HG02943 (cell line): ENCODE results near the gene EML4.
A peak's percentile ranks its signal among the peaks of the same experiment; 100 is the strongest.
"Not testable (repeated sequence)": the region's sequence is repeated elsewhere in the genome, so short reads cannot be mapped to it uniquely, and the experiment has no call there.

Source experiments
- ATAC-seq: cut with Tn5 transposase; IDR thresholded peaks from one replicate; pipeline ENCODE4 v1.9.1; 2021; ENCODE audit warnings: mild to moderate bottlenecking, low read depth, moderate library complexity; ENCODE audit not compliant: unreplicated experiment

Gene EML4

DNA sequence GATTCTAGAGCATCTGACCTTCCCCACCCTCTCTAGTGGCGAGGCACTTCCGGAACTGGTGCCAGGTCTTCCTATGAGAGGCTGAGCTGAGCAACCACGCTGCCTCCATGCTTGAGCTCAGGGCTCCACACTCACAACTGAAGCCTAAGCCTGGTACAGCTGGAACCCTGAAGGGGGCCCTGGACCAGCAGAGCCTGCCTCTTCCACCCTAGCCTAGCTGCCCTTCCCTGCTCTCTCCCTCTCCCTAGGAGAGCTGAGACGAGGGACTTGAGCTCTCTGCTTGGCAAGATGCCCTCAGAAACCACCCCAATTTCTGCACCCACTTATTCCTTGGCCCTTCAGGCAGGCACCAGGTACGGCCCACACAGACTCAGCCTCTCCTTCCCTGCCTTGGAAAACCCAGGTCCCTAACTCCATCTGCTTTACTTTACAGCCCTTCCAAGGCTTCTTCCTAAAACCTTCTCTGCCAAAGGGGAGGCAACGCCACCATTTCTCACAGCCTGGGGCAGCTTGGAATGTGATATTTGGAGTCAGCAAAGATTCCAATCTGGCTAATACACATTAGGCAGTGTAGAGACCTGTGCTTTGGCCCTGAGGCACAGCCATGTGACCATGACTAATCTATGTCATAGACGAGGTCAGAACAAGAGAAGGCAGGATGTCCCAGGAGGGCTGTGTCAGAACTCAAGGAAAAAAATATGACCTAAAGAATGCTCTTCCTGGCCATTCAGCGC lies 173.1 kb downstream of the EML4 start:
- no peak for ATAC-seq

DNA sequence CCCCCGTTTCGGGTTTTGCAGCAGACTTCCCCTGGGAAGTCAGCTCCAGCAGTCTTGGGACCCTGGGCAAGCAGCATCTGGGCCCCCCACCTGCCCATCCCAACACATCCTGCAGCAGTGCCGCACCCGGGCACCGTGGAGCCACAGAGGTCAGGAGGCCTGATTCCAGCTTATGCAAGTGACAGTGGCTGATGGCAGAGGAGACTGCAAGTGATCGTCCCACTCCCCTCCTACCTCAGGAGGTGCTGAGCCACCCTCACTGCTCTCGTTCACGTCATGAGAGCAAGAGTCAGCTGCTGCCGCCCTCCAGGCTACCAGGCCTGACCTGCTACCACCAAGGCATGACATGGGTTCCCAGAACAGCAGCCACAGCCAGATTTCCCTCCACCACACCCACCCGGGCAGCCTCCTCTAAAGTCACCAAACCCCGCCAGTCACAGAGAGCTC lies 173.7 kb downstream of the EML4 start:
- ATAC-seq: no peak

DNA sequence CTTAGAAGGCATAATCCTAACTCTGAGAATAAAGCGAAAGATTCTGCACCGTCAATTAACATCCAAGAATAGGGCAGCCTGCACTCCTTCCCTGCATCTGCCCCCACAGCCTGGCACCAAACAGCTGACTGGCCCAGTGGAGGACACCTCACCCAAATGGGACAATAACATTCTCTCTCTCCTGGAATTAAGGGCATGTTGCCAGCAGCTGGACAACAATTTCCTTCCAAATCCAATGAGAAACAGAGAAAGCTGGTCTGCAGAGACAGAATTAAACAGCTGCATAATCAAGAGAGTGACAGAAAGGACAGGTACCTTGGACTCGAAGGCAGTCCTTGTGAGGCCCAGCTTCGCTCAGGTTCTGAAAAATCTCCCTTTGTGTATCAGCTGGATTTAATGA lies 176.8 kb downstream of the EML4 start:
- no peak for ATAC-seq

DNA sequence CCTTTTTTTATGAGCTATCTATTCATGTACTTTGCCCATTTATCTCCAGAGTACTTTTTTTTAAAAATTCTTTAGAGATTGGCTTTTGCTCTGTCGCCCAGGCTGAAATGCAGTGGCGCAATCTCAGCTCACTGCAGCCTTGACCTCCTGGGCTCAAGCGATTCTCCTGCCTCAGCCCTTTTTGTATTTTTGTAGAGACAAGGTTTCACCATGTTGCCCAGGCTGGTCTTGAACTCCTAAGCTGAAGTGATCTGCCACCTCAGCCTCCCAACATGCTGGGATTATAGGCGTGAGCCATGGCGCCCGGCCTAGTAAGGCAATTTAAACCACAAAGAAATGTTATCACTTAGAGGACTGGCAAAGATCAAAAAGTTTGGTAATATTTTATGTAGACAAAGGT lies 177.7 kb downstream of the EML4 start:
- not testable (repeated sequence) for ATAC-seq

DNA sequence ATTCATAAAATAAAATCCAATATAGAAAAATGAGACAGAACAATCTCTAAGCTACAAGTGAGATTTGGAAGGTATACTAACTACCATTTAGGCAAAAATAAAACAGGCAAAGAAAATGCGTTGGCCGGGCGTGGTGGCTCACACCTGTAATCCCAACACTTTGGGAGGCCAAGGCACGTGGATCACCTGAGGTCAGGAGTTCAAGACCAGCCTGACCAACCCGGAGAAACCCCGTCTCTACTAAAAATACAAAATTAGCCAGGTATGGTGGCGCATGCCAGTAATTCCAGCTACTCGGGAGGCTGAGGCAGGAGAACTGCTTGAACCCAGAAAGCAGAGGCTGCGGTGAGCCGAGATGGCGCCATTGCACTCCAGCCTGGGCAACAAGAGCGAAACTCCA lies 178.4 kb downstream of the EML4 start:
- ATAC-seq: not testable (repeated sequence)

DNA sequence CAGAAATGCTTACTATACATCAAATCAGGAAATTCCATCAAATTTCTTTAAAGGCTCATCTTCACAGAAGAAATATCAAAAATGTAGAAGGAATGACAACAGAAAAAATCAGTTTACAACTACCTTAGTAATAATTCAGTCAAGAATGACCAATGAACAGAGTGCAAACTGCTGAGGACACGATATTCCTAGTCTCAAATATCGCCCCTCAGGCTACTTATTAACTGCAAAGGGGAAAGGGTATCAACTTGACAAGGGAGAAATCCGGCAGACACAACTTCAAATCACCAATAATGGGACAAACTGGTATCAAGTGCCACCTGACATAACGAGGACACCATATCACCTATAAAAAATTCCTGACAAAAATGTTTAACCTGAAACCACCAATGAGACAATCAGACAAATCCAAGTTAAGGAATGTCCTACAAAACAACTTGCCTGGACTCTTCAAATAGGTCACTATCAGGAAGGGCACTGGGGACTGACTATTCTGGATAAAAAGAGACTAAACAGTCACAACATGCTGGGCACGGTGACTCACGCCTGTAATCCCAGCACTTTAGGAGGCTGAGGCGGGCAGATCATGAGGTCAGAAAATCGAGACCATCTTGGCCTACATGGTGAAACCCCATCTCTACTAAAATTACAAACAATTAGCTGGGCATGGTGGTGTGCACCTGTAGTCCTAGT lies 179.1 kb downstream of the EML4 start:
- no peak for ATAC-seq

DNA sequence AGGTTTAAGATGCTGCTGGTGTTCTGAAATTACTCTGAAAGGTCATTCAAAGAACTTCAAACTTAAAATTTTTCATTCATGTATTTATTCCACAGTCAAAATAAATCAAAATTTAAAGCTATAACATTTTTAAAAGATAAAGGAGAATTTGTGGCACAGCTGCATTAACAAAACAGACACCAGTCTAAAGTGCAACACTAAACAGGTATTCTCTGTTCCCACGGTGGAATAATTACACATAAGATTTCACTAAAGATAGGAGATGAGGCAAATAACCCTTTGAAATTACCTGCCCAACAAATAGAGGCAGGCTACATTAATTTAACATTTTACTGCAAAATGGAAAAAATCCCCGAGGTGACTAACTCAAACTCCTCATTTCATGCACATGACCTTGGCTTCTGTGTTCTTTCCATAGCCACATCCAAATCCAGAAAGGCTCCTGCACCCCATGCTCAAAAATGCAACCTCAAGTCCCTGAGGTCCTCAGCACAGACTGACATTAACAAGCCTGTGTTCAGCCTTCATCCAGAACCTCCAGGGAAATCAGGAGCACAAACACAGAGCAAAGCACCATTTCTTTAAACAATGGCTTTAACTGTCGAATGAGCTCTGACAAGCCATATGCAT lies 181.4 kb downstream of the EML4 start:
- no peak for ATAC-seq

DNA sequence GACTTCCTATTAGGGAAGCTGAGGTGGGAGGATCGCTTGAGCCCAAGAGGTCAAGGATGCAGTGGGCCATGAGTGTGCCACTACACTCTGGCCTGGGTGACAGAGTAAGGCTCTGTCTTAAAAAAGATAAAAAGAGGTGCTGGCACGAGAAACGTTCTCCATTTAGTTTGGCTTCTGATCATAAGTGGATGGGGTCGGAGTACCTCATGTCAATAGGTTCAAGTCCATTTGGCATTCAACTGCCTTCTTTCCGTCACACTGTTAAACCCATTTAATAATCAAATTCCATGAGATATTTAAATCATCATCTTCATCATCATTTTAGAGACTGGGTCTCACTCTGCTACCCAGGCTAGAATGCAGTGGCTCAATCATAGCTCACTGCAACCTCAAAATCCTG lies 182.7 kb downstream of the EML4 start:
- no peak for ATAC-seq

DNA sequence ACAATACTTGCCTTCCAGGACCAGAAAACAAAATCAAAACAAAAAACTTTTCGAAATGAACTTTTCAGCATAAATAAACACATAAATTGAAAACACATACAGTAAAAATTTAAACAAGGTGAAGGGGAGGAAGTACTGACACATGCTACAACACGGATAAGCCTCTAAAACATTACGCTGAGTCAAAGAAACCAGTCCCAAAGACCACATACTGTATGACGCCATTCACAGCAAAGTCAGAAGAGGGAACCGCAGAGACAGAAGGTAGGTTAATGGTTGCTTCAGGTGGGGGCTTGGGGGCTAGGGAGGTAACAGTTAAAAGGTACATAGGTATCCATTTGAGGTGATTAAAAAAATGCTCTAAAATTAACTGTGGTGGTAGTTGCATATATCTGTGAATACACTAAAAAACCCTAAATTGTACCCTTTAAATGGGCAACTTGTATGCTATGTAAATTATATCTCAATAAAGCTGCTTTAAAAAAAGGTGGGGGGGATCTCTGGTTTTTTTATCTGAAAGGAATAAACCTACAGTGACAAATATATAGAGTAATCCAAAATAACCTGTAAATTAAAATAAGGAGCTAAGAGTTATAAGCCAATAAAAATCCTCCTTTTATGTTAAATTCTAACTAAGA lies 184.8 kb downstream of the EML4 start:
- no peak for ATAC-seq

DNA sequence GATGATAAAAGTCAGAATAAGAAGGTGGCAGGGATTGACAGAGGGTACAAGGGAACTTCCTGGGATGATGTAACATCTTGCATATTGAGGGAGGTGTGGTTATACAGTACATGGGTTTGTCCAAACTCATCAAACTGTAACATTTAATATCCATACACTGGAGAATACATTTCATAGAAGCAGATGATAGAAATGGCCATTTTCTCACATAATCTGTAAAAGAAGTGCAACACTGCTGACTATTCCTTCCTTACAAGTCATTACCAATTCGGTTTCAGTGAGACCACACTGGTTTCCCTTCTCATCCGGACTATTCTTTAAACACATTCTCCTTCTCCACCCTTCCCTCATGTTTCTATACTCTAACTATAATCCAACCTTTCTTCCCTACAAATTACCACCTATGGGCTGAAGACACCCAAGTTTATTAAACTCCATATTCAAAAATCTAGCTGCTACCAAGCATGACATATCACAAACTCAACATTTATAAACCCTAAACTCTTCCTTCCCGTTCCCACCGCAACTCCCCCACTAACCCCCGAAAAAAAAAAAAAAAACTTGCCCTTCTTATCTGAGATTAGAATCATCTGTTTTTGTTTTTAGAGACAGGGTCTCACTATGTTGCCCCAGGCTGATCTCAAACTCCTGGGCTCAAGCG lies 190.3 kb downstream of the EML4 start:
- ATAC-seq: no peak

DNA sequence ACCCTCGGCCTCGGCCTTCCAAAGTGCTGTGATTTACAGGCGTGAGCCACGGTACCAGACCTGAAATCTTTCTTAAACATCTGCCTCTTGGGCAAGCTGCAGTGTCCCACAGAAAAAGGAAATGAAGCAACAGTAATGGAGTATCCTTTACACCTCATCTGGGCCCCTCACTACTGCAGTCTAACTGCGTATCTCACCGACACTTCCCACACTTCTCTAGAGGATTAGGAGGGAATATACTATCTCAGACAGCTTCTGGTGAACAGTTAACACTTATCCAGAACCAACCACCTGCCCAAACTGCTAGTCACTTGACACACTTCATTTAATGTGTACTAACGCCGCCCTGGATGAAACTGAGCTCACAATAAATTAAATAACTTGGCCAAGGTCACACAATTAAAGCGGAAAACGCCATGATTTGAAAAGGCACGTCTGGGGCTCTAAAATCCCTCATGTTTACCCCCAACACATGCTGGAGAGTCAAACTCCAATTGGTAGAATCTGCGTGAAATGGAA lies 190.9 kb downstream of the EML4 start:
- ATAC-seq: no peak

DNA sequence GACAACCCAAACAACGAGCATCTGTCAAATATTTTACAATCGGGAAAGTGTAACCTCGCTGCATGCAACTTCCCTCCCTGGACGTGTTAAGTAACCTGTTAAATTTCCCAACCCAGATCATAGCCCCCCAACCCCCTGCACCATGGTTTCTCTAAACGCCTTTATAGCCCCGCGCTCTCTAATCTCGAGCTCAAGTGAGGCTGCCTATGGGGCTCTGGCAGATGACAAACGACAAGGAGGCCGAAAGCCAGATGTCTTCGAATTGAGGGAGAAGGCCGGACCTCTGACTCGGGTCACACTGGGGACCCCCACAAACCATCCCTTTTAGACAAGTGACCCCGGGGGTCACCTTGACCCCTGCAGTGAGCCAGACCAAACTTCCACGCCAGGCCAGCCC lies 191.3 kb downstream of the EML4 start:
- no peak for ATAC-seq

DNA sequence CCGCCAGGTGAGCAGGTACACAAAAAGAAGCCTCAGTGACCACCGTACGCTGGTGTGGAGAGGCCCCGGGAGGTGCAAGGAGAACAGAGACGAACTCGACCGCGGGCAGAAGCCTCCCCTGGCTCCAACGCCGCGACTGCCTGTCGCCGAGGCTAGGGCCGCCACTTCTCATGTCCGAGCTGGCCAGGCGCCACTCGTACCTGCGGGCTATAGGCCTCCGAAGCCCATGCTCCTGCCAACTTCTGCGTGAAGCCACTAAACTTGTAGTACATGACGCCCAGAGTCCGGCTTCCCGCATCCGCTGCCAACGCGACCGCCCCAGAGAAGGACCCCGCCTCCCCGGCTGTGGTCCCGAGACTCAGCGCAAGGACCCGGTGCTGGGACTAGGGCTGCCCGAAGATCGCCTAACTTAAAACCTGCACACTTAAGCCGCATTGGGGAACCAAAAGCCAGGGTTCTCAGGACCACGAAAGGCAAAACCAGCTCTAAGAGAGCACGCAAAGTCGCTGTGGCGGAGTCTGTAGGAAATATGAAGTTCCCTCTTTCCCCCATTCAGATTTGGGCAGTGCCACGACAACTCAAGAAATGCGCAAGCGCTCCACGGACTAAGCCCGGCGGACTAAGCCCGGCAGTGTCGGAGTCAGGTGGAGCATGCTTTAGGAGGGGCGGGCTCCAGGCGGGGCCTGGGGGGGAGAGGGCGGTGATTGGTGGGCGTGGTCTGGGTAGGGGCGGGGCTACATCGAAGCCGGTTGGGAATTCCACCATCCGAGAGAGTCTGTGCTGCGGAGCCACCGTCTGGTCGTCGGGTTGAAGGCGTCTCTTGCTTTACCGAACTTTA lies 192.0 kb downstream of the EML4 start, which contains the start of gene COX7A2L:
Gene COX7A2L, minus strand, starts transcription at position 328 of the 838 bp plus-strand sequence. Its CDS starts 56 bp downstream, at position 272.
- ATAC-seq: peak; percentile 93

DNA sequence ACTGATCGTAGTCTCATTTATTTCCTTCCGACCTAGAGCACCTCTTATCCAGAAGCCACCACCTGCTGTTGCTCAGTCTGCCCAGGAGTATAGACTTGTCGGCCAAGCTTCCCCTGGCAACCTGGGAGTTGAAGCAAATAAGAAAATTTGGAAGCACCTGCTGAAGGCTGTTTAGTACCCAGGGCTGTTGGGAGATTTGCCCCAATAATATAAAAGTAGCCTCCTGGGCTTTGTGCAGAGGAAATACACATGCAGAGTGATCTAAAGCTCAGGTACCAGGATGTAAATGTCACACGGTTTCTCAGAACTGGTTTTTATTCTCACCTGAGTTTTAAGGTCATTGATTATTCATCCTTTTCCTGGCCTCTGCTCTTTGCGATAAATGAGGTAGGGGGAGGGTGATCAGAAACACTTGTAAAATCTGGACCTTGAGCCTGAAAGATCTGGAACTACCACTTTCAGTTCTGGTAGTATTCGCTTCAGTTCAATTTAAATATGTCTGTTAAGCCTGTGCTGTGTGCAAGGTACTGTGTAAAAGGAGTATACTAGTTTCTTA lies 192.7 kb downstream of the EML4 start:
- ATAC-seq: no peak

DNA sequence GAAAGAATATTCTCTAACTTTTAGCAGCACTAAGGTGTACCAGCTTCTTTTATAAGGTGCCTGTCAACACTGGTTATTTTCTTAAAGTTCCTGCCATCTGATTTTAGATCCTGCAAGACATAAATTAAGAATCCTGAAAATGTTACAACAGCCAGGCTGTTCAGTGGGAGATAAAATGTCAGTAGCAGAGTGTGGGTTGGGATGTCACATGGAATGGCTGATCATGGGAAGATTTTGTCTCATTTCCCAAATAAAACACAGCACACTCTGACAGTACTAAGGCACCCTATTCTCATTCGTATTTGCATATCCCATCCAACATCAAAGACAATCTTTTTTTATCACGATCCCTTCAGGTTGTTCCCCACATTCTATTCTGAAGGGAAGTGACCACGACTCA lies 194.3 kb downstream of the EML4 start:
- ATAC-seq: no peak

DNA sequence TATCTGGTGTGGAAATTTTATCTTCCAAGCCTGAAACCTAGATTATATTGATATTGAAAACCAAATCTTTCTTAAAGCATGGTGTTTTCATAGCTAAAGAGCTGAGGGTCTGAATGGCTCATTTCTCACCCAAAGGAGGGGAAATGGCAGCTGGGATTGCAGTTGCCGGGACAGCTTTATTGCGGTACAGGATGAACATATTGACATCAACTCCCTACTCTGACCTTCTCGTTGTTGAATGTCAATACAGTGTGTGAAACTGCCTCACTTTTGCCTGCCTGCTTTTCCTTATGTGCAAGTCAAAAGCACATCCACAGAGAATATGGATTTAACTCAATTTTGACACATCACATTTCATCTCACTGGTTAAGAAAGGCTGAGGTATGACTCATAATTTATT lies 195.5 kb downstream of the EML4 start:
- ATAC-seq: no peak

DNA sequence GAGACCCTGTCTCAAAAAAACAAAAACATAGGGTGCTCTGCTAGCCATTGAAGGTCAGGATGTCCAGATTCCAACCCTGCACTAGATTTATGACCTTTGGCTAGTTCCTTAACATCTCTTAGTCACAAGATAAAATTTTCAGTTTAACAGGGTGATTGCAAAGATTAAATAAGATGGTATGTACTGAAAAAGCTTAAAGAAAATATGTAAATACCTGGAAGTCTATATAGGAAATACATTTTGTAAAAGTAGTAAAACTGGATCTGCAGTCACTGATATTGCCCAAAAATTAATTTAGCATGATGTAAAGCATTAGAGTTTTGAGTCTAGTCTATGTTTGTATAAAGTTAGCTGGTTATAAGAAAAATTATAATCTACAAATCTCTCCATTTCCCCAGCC lies 197.3 kb downstream of the EML4 start:
- ATAC-seq: no peak

DNA sequence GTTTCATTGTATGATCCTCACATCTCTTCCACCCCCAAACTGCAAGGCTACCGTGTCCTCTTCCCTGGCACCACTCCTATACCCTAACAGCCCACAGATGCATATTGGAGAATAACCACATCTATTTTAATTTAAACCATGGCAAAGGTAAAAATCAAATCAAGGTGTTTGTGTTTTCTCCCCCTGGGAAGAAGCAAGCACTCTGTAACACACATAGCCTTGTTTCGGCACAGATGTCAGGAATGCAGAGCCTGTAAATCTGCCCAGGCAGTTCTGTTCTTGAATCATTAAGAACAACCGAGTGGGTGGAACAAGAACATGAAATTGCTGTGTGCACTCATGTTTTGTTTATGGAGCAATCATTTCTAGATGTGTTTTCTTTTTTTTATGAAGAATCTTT lies 198.7 kb downstream of the EML4 start:
- ATAC-seq: no peak

DNA sequence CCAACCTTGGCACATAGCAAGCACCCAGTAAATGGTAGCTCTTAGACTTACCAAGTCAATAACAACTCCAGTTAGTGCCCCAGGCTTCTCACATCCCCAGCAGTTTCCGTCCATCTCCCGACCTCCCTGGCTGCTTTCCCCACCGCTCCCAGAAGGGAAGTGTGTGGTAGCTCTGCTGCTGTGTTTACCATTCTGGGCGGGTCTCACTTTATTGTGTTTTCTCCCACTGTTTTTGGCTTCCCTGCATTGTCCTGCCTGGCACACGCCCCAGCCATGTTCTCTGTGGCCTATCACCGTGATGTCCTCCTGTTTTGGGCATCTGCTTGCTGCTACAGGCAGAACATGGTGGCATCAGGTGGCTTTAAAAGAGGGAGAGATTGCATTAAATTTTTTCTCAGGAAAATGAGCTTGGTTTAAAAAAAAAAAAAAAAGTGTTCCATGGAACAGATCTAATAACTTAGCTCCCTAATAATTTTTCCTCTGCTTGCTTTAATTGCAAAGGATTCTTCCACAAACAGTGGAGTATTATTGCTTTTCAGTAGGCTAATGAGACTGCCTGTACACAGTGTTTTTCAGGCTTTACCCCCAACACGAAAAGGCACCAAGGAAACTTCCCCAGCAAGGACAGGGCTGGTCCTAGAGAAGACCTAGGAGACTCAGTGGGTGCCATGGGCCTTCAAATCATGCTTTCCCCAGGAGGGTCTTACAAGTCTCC lies 199.8 kb downstream of the EML4 start:
- ATAC-seq: no peak
